Islet precursor cell (in vitro differentiated cells): ENCODE measurements around the gene RUVBL2.
A peak's percentile ranks its signal among the peaks of the same experiment; 100 is the strongest.
"Not testable (repeated sequence)": the region's sequence is repeated elsewhere in the genome, so short reads cannot be mapped to it uniquely, and the experiment has no call there.

Source experiments
- DNase-seq: peaks from one replicate; pipeline ENCODE4 v3.0.0-alpha.2; 2018

The RUVBL2 gene

GRCh38 chr19:49050376-49051033, 56.8 kb downstream of the RUVBL2 start:
- DNase-seq: peak; percentile 89

- peak; percentile 87 for DNase-seq
Measured at GRCh38 chr19:49056101-49056901, 62.6 kb downstream of the RUVBL2 start.

DNA sequence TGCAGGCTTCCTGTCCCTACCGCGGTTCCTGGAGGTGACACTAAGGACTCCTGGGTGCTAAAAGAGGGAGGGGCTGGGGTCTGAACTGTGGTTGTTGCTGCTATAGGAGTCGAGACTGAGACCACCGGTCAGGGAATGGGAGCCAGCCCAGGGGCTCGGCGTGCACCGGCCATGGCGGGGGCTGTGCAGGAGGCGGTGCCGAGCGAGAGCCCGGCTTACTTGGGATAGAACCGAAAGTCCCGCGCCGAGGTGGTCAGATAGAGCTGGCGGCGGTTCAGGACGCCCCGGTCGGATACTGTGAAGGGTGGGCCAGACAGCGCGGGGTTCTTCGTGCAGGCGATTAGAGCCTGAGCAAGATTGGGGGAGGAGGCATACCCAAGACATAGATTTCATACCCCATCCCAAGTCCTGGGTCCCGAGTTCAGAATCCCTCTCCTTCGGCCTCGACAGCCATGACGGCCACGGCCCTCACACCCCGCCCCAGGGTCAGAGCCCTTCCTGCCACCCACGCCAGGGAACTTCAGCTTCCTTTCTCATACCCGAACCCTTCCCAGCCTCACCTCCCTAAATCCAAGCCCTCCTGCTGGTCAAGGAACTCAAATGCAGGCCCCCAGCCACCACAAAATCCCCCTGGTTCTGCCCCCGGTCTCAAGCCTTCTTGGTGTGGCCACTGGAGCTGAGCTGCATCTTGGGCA, 63.4 kb downstream of the RUVBL2 start:
- not testable (repeated sequence) for DNase-seq

GRCh38 chr19:49057636-49058234, 64.0 kb downstream of the RUVBL2 start, which contains the start of gene CGB7:
Gene CGB7 (minus strand): TSS chr19:49057749. CDS start chr19:49055375, 2,374 bp downstream.
- peak; percentile 91 for DNase-seq

- peak; percentile 63 for DNase-seq
Measured at GRCh38 chr19:49058562-49058961, 64.9 kb downstream of the RUVBL2 start.

- no peak for DNase-seq
Measured at GRCh38 chr19:49059053-49059452, 65.4 kb downstream of the RUVBL2 start.

DNA sequence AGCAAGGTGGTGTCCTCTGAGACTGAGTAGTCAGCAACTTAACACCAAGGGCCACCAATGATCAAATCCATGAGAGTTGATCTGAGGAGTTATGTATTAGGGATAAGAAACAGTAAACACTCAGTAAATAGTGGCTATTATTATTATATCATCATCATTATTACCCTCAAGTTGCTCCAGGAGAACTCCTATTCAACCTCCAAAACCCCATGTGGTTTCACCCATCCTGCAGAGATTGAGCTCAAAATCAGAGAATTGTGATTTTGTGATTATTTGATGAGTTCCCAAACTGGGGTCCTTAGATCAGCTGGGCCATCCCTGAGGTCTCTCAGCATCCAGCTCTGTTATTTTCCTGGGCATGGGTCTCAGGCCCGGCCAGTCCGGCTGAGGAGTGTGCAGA, 67.3 kb downstream of the RUVBL2 start:
- DNase-seq: no peak

DNA sequence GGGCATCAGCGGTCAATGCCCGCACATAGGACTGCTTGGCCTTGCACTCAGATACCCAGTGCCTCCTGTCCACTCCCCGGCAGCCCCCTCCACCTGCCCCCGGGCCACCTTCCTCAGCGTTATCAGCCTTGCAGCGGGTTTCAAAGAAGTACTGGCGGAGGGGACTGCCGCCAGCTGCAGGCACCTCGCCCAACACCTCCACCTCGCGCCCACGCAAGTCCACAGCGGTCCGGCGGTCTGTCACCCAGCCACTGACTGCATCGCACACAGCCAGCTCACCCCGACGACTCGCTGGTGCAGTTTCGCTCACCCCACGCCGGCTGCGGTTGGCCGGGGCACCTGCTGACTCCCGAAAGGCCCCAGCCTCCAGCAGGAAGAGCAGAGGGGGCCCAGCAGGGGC, 67.8 kb downstream of the RUVBL2 start:
- DNase-seq: no peak

DNA sequence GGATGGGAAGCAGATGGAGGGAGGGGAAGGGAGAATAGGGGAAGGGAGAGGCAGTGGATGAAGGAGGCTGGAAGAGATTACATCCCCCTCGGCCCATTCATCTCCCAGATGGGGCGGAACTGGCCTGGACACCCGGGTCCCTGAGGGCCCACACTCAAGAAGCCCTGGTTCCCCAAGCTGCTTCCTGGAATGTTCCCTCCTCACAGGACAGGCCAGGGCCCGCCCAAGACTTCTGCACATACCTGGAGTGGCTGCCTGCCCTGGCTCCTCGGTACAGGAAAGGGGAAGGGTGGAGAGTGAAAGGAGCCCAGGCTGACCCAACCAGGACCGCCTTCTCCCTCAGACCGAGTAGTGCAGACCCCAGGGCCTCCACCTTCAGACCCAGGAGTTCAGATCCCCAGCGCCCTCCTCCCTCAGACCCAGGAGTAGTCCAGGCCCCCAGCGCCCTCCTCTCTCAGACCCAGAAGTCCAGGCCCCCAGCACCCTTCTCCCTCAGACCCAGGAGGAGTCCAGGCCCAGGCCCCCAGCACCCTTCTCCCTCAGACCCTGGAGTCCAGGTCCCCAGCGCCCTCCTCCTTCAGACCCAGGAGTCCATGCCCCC, 70.4 kb downstream of the RUVBL2 start:
- peak; percentile 84 for DNase-seq

DNA sequence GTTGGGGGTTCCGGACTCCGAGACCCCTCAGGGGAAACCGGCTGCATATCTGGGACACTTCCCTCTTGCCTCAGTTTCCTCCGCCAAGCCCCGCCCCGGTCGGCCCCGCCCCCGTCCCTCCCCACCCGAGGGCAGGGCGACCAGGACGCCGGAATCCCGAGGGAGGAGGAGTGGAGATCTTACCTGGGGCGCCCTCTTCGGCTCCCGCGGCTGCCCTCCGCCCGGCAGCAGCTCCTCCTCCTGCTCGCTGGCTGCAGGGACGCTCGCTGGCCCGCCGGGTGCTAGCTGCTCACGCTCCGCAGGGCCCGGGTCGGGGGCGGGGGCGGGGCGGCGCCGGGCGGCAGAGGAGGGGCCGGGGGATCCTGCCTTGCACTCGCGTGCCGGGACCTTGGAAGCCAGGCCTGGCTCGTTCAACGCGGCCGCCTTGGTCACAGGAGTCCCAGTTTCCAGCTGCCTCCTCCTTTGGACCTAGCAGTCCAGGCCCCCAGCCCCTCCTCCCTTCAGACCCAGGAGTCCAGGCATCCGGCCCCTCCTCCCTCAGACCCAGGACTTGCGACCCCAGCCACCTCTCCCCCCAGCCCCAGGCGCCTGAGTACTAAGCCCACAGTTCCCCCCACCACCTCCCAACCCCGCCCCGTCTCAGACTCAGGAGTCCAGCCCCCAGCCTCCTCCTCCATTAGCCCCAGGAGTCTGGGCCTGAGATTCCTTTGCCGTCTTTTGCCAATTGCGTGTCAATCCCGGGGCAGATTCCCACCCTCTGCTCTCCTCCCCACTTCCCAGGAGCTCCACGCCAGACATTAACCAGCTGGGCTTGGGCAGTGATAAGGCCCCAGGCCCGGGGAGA, 71.3 kb downstream of the RUVBL2 start, which contains the start of gene NTF4:
Gene NTF4 (minus strand): TSS at position 51 of the 844 bp plus-strand sequence. CDS start 2,821 bp downstream, outside the sequence.
- DNase-seq: peak; percentile 95
